GM12878 (cell line): ENCODE measurements around the gene BATF. TPM values are rescaled to one million over a fixed set of nuclear protein-coding genes. Genes with fewer than 3 reads are reported as not detected.

Experiments
- ATAC-seq: fragments of 200-7000 bp; cut with Tn5 transposase; 3 replicates; pipeline ENCODE4 v1.9.1; 2020; ENCODE audit warnings: mild to moderate bottlenecking, moderate library complexity
- BruUV-seq: library from RNA; stranded (reverse); fragments of 400-500 nt; replicated peaks from 2 replicates; lab custom pipeline; 2021; lab: Mats Ljungman, UMichigan
- CTCF ChIA-PET: fragments of 300-600 bp; sonication (Branson Sonifier 250); formaldehyde crosslinking; extraction: SDS; loops from one replicate; lab custom pipeline; 2021; ENCODE audit warnings: inconsistent platforms; lab: Yijun Ruan, JAX
- POLR2A ChIA-PET: fragments of 350-600 bp; formaldehyde crosslinking; extraction: SDS; loops from one replicate; lab custom pipeline; 2021; ENCODE audit warnings: inconsistent platforms; lab: Charles Lee
- RAD21 ChIA-PET: fragments of 300-600 bp; sonication (Branson Sonifier 250); formaldehyde crosslinking; loops from one replicate; lab custom pipeline; 2023; ENCODE audit warnings: antibody characterized with exemption; ENCODE audit not compliant: unreplicated experiment; lab: Charles Lee
- SMC1A ChIA-PET: fragments of 300-600 bp; sonication (Branson Sonifier 250); formaldehyde crosslinking; loops from one replicate; lab custom pipeline; 2023; ENCODE audit not compliant: unreplicated experiment, uncharacterized antibody; lab: Charles Lee
- DNase-seq: peaks from one replicate; pipeline ENCODE4 v3.0.0-alpha.2; 2011; ENCODE audit warnings: low read depth, low spot score
- FAIRE-seq: peaks from 3 replicates; lab custom pipeline; 2011; peaks lifted over from hg19 to GRCh38; lab: Jason Lieb, UNC
- H2AFZ ChIP-seq: 2 replicates; pipeline ENCODE4 v1.6.0; 2011; ENCODE audit warnings: low read depth, low read length, control low read depth; ENCODE audit not compliant: control insufficient read depth
- H3K27ac ChIP-seq: 2 replicates; pipeline ENCODE4 v1.5.1; 2011; ENCODE audit warnings: control low read depth; ENCODE audit not compliant: control insufficient read depth, insufficient read depth
- H3K27me3 ChIP-seq, 2 experiments: replicated peaks in 1 of 2; 2 replicates each; pipeline versions ENCODE4 v1.6.0 to v1.6.1; 2011; ENCODE audit warnings: low read length in 1 of 2; ENCODE audit not compliant: control insufficient read depth in 2 of 2, insufficient read depth in 2 of 2
- H3K36me3 ChIP-seq, 2 experiments: 2 replicates each; pipeline ENCODE4 v1.5.1; 2011; ENCODE audit warnings: low read length in 1 of 2; ENCODE audit not compliant: control insufficient read depth in 2 of 2, insufficient read depth in 2 of 2
- H3K4me1 ChIP-seq: 2 replicates; pipeline ENCODE4 v1.6.1; 2011; ENCODE audit warnings: mild to moderate bottlenecking, low read length, moderate library complexity, mixed read lengths; ENCODE audit not compliant: control insufficient read depth, insufficient read depth
- H3K4me2 ChIP-seq: 2 replicates; pipeline ENCODE4 v1.6.0; 2011; ENCODE audit warnings: control low read depth; ENCODE audit not compliant: control insufficient read depth, insufficient read depth
- H3K4me3 ChIP-seq: fragments of 200-600 bp; sonication (generic); 2 replicates; pipeline ENCODE4 v1.5.1; 2016
- H3K79me2 ChIP-seq: 2 replicates; pipeline ENCODE4 v1.6.0; 2011; ENCODE audit warnings: low read length; ENCODE audit not compliant: control insufficient read depth, insufficient read depth
- H3K9ac ChIP-seq: 2 replicates; pipeline ENCODE4 v1.8.0; 2011; ENCODE audit warnings: low read length, control low read depth, mixed read lengths; ENCODE audit not compliant: control insufficient read depth, insufficient read depth
- H3K9me3 ChIP-seq: replicated peaks from 3 replicates; pipeline ENCODE4 v1.5.1; 2011; ENCODE audit warnings: mild to moderate bottlenecking, low read length; ENCODE audit not compliant: control insufficient read depth, insufficient read depth
- H4K20me1 ChIP-seq: 2 replicates; pipeline ENCODE4 v1.6.0; 2011; ENCODE audit not compliant: control insufficient read depth, insufficient read depth
- ETV6 ChIP-seq, 2 experiments: fragments of 450-650 bp in 1 of 2; IDR thresholded peaks in 1 of 2; conservative IDR thresholded peaks in 1 of 2; 2 replicates each; pipeline ENCODE4 v1.6.1; 2014; ENCODE audit warnings: antibody characterized with exemption in 1 of 2, borderline replicate concordance in 1 of 2, low read depth in 1 of 2, mild to moderate bottlenecking in 1 of 2, moderate library complexity in 1 of 2
- RFX5 ChIP-seq: IDR thresholded peaks from 2 replicates; pipeline ENCODE4 v1.6.1; 2011; ENCODE audit warnings: low read depth, low read length, improper control_type of control experiment
- RUNX3 ChIP-seq: IDR thresholded peaks from 2 replicates; pipeline ENCODE4 v1.6.1; 2012; ENCODE audit warnings: low read length, inconsistent platforms
- WGBS: methylation state at CpG from one replicate; pipeline ENCODE4 v1.1.6; 2016; ENCODE audit warnings: low lambda C conversion rate; ENCODE audit not compliant: insufficient replicate concordance, insufficient coverage; ENCODE audit errors: missing lambda C conversion rate; 5-methylcytosine and 5-hydroxymethylcytosine counted together
- in situ Hi-C: fragments of 300-500 bp; cut with MboI; formaldehyde crosslinking; loops from 9 replicates; pipeline ENCODE4 v1.14.3; 2018; ENCODE audit warnings: mixed read lengths
- intact Hi-C: fragments of 100-400 bp; cut with micrococcal nuclease; formaldehyde crosslinking; loops from one replicate; pipeline ENCODE4 v1.14.2; 2022; ENCODE audit not compliant: unreplicated experiment
- polyA plus RNA-seq, 11 experiments: library from polyadenylated mRNA; depleted of rRNA in 4 of 11; unstranded in 6 of 11; stranded (reverse) in 5 of 11; fragments of >200 nt; fragmentation: Nextera tagmentation in 4 of 11; fragmentation: Illumina TruSeq in 1 of 11; extraction: Ambion mirVana in 4 of 11; extraction: Trizol in 1 of 11; gene quantifications; 1 replicate in 1 of 11; 2 replicates in 10 of 11; pipeline versions ENCODE4 v1.2.1 to v1.2.3, GENCODE V29; 2011 to 2016; ENCODE audit warnings: inconsistent platforms in 2 of 11, missing spikeins in 2 of 11, low read depth in 1 of 11
- total RNA-seq, 4 experiments: library from RNA; depleted of rRNA in 3 of 4; stranded (reverse); fragments of >200 nt in 3 of 4; fragmentation: Illumina TruSeq in 1 of 4; extraction: Trizol in 1 of 4; gene quantifications; 2 replicates each; pipeline versions ENCODE4 v1.2.1 to v1.2.3, GENCODE V29; 2013 to 2021
- TF ChIP-seq, protein P1 (sequence below): fragments of 450-650 bp; IDR thresholded peaks from 2 replicates; pipeline ENCODE4 v1.6.1; 2016; ENCODE audit warnings: mild to moderate bottlenecking, moderate library complexity, borderline replicate concordance

BATF gene
- total and polyA plus RNA-seq, 10 of the 15 experiments (the other 5 are each of a cell fraction or from before 2014, with no cell fraction given), result 10.0 to 154 (median 103) TPM

DNA sequence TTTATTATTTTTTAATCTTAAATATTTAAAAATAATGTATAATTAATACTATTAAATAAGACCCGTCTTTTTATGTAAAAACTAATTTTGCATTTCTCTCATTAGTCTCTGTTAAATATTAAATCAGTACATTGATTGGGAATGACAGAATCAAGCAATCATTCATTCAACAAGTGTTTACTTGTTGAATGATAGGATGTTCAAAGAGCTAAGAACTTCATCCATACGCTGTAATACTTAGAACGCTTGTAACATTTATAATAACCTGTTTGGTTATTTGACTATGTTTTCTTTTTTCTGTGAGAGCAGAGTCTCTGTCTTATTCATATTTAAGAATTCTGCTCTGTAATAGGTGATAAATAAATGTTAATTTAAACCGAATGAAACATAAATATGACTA, 2.9 kb upstream of the BATF start:
- Histone ChIP-seq H3K4me1 (peaks cover 56% of the 10 kb centered on the region), H3K9me3 (no peaks in the 10 kb centered on the region; the same call in 2 of the 3 replicates), H3K27ac (peak overlapping the region; percentile 93; the same call in 1 of the 2 replicates), H4K20me1 (no peaks in the 10 kb centered on the region), H3K4me2 (peak overlapping the region; percentile 76), H3K4me3 (peak overlapping the region; percentile 28; the same call in 1 of the 2 replicates), H3K79me2 (peaks cover 69% of the 10 kb centered on the region), H3K36me3 (no peaks in the 10 kb centered on the region), H3K9ac (no peak overlapping the region), H2AFZ (peak overlapping the region; percentile 10; the same call in 1 of the 2 replicates), H3K27me3 (no peaks in the 10 kb centered on the region)
- ATAC-seq, result no peak
- TF ChIP-seq ETV6 (conservative IDR thresholded peaks at IDR 0.05 in 1 of 2, IDR thresholded peaks at IDR 0.05 in 1 of 2; ENCODE audit: borderline replicate concordance in 1 of 2, low read depth in 1 of 2) (no peak), RUNX3 (no peak), RFX5 (no peak)
- TF ChIP-seq, protein P1, sequence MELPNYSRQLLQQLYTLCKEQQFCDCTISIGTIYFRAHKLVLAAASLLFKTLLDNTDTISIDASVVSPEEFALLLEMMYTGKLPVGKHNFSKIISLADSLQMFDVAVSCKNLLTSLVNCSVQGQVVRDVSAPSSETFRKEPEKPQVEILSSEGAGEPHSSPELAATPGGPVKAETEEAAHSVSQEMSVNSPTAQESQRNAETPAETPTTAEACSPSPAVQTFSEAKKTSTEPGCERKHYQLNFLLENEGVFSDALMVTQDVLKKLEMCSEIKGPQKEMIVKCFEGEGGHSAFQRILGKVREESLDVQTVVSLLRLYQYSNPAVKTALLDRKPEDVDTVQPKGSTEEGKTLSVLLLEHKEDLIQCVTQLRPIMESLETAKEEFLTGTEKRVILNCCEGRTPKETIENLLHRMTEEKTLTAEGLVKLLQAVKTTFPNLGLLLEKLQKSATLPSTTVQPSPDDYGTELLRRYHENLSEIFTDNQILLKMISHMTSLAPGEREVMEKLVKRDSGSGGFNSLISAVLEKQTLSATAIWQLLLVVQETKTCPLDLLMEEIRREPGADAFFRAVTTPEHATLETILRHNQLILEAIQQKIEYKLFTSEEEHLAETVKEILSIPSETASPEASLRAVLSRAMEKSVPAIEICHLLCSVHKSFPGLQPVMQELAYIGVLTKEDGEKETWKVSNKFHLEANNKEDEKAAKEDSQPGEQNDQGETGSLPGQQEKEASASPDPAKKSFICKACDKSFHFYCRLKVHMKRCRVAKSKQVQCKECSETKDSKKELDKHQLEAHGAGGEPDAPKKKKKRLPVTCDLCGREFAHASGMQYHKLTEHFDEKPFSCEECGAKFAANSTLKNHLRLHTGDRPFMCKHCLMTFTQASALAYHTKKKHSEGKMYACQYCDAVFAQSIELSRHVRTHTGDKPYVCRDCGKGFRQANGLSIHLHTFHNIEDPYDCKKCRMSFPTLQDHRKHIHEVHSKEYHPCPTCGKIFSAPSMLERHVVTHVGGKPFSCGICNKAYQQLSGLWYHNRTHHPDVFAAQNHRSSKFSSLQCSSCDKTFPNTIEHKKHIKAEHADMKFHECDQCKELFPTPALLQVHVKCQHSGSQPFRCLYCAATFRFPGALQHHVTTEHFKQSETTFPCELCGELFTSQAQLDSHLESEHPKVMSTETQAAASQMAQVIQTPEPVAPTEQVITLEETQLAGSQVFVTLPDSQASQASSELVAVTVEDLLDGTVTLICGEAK, result 0 out of 2 replicates have a peak, but pooled peaks have one; percentile 16
- SMC1A ChIA-PET, result interaction anchor here (1.2 to 19.9 kb wide), 12 partner anchors 10 to 214 kb away, joined by 3 to 619 read pairs (median 54); partner anchors contain the start of genes ERG28, FLVCR2 and TTLL5
- FAIRE-seq, result no peak
- in situ Hi-C loops (no loop called here), intact Hi-C loops (no loop called here)
- POLR2A ChIA-PET, result interaction anchor here (0.6 to 19.7 kb wide), 8 partner anchors 12 to 47 kb away, joined by 3 to 385 read pairs (median 12); no protein-coding TSS in a partner anchor
- no TSS peak for BruUV-seq
- WGBS, result 13% methylated on average over 4 of the region's 4 CpGs
- no peak for DNase-seq
- RAD21 ChIA-PET, result interaction anchor here (0.6 to 21.5 kb wide), 15 partner anchors 10 to 141 kb away, joined by 3 to 645 read pairs (median 8); partner anchors contain the start of genes ERG28, FLVCR2 and TTLL5
- CTCF ChIA-PET, result interaction anchor here (0.9 to 21.2 kb wide), 15 partner anchors 9 to 214 kb away, joined by 3 to 520 read pairs (median 14); partner anchors contain the start of genes ERG28, FLVCR2 and TTLL5
